GM15510 (cell line): ENCODE data around the gene PLB1.

Experiments used
- POLR2A ChIP-seq: IDR thresholded peaks from 3 replicates; pipeline ENCODE4 v1.6.1; 2011; ENCODE audit warnings: borderline replicate concordance; ENCODE audit not compliant: insufficient read length; ENCODE audit errors: extremely low read depth

Gene PLB1

DNA sequence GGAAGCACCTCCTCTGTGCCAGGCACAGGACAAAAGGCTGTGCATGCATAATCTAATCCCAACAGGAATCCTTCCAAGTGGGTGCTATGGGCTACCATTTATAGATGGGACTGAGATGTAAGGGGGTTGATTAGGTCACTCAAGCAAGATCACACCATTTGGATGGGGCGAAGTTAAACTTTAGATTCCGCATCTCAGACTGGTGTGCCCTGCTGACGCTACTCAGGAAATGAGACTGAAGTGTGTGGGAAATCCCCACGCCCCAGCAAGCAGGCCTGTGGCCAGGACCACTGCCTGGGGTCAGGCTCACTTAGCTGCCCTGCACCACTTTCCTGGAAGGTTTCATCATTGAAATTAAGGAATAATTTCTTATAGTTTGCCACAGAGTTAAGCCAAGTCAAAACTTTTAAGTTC lies 185.3 kb downstream of the PLB1 start:
- TF ChIP-seq POLR2A = no peak

DNA sequence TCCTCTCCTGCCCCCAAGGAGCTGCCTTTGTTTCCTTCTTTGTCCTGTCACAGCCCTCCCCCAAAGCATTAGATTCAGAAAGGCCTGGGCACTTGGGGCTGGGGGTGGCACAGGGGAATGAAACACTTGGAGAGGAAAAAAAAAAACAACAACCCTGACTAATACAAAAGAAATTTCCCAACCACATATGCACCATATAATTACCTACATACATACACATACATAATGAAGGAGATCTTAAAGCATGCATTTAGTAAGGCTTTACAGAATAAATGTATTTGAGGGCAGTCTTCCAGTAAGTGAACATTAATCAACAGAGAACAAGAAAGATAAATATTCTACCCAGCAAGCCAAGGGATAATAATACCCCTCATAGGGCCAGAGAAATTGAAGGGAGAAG lies 185.7 kb downstream of the PLB1 start:
- no peak for TF ChIP-seq POLR2A

DNA sequence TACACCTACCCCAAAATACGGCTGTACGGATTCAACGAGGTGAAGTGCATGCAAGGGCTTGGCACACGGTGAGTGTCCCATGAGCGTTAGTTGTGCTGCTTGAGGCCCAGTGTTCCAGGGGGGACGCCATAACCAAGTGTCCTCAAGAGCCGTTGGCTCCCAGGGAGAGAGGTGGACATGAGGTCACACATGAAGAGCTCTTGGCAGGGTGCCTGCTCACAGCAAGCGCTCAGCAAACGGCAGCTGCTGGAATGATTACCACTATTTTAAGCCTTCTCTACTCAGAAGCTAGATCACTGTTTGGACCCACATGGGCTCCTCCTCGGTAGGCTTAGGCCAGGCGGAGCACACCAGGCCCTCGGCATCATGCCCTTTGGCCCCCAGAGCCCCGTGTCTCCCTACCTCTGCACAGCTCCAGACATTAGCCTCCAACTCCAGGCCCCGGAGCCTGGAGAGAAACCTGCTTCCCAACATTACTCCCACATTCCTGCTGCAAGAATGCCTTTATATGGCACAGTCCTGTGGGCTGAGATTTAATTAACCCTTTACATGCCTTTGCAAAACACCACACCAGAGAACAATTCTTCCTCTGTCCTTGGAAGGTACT lies 187.3 kb downstream of the PLB1 start:
- no peak for TF ChIP-seq POLR2A

DNA sequence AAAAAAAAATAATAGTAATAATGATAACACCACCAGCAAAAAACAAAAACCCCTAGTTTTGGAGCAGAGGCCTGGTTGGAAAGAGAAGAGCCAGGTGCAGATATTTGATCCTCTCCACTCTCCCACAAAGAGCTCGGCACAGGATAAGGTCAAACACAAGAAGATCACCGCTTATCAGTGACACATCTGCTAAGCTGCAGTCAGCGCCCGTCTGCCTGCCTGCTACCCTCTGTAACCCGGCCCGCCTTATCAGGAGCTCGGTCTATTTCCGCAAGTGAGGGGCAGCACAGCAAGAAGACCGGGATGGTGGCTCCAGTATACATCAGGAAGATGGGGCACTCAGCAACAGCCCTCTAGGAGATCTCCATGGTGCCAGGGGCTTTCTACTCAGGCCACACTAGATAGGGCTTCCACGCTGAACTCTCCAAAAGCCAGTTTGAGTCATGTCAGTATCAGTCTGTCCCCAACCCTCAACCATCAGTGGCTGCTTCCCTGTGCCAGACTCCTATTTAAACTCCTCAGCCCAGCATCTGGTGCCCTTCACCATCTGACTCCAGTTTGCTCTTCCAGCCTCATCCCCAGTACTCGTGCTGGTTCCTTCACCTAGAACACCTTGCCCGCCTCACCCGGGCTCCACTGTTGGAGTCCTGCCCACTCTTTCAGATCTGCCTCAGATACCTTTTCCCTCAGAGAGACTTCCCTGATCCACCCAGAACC lies 188.4 kb downstream of the PLB1 start:
- TF ChIP-seq POLR2A = no peak

DNA sequence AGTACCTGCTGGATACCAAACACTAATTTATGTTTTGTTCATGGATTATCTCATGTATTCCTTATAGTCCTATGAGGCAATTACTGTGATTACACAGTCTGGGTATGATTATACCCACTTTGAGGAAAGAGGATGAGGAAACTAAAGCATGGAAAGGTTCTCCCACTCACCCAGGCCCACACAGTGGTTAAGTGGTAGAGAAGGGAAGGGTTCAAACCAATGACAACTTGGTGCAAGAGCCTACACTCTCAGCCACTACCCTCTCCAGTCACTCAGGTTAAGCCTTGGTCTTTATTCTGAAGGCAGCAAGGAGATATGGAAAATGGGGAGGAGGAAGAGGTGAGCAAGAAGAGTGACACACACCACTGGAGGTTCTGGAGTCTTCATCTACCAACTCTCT lies 191.3 kb downstream of the PLB1 start:
- no peak for TF ChIP-seq POLR2A

DNA sequence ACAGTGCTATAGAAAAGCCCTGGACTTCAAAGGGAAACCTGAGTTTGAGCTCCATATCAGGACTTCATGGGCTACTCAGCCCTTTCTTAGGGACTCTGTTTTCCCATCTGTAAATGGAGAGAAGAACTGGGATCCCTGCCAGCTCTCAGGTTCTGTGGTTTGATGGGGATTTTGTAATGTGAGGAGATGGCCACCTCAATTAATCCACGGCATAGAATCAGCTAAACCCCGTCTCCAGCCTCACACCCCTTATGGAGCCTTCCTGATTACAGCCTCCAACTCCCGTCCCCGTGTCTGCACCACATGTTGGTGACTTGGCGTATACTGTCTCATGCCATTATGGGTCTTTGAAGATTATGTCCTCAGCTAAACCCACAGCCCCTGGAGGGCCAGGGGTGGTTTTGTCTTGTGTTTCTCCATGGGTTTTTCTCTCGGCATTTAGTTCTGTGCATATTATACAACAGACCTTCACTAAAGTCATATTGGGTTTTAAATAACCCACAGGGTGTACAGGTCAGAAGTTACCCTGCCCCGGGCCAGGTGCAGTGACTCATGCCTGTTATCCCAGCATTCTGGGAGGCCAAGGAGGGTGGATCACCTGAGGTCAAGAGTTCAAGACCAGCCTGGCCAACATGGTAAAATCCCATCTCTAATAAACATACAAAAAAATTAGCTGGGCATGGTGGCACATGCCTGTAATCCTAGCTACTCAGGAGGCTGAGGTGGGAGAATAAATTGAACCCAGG lies 192.0 kb downstream of the PLB1 start:
- TF ChIP-seq POLR2A = no peak

DNA sequence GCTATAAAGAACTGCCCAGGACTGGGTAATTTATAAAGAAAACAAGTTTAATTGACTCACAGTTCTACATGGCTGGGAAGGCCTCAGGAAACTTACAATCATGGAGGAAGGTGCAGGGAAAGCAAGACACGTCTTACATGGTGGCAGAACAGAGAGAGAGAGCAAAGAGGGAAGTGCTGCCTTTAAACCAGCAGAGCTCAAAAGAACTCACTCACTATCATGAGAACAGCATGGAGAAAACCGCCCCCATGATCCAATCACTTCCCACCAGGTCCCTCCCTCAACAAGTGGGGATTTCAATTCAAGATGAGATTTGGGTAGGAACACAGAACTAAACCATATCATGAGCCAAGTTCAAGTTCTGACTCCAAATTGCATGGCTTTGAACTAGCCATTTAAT lies 193.0 kb downstream of the PLB1 start:
- TF ChIP-seq POLR2A = no peak

DNA sequence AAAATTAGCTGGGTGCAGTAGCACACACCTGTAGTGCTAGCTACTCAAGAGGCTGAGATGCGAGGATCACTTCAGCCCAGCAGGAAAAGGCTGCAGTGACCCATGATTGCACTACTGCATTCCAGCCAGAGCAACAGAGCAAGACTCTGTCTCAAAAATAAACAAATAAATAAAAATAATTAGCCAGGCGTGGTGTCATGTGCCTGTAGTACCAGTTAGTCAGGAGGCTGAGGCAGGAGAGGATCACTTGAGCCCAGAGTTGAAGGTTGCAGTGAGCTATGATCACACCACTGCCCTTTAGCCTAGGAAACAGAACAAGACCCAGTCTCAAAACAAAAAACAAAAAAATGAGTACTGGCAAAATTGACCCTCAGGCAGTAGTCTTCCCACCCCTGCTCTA lies 193.9 kb downstream of the PLB1 start:
- TF ChIP-seq POLR2A = no peak

DNA sequence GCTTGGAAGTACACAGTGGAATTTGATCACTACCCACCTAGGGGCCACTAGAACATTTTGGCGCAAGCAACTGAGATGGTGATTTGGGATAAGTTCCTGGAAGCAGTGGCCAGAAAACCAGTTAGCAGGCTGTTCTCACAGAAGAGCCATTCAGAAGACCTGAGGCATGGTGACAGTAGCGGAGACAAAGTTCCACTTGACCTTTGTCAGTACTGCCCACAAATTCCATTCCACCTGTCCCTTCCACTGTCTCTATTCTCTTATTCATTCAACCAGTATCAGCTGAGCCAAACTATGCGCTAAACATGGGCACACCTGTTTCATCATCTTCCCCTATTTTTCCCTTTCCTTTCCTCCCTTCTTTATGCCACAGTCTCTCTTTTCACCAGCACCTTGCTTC lies 196.6 kb downstream of the PLB1 start:
- no peak for TF ChIP-seq POLR2A

DNA sequence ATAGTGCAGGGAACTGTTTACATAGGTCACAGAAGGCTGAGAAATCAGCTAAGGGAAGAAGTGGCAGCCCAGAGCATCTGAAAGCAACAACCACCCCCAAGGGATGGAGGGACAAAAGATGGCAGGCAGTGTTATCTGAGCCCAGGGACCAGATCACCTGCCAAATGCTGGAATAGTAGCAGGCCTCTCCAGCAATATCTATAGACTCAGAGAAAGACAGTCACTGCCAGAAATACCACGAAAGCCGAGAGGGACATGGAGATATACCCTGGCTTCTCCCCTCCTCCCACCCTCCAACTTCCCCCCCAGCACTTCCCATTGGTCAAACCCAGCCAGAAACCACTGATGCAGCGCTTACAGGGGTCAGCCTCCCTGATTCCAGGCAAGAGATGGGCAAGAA lies 197.4 kb downstream of the PLB1 start:
- no peak for TF ChIP-seq POLR2A
